Measurements from ENCODE around the gene CAB39L. TPM values are rescaled to one million over a fixed set of nuclear protein-coding genes. Genes with fewer than 3 reads are reported as not detected.

The CAB39L gene
- total RNA-seq, 1 donor from 2014 or later: 18.3 TPM

DNA sequence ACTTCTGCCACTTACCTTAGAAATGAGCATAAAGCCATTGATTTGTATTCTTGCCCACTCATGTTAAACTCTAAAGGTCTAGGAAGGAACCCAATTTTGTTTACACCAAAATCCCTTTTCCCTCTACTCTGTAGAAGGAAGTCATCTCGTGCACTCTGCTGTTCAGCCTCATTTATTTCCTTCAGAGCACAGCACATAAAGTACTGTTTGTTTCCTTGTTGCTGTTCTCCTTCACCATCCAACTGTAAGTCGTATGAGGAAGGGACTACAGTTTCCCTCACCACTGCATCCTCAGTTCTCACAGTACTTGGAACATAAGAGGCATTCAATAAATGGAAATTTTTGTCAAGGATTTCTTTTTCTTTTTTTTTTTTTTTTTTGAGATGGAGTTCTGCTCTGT, 171.6 kb downstream of the CAB39L start:
- DNase-seq (ENCODE audit: low read depth): no peak

DNA sequence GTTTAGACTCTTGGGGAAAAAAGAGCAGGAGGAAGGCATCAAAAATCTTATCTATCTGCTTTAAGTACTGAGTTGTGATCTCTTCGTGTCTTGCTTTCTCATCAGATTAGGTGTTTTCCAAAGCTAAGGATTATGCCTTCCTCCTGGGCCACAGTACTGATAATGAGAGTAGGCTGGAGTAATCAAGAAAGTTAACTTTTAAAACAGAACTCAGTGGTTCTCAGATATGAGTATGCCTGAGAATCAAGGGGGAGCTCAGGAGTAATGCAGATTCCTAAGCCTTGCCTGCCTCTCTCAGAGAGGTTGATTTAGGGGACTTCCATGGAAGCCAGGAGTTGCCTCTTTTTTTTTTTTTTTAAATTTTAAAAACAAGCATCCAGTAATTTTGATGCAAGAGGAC, 172.6 kb downstream of the CAB39L start:
- Histone ChIP-seq H3K27me3 (ENCODE audit: control insufficient read depth, insufficient read depth, low read length) (no peaks in the 10 kb centered on the region), H3K36me3 (ENCODE audit: control insufficient read depth, insufficient read depth, low read length) (no peaks in the 10 kb centered on the region), H3K4me3 (ENCODE audit: low read depth, low read length) (no peak overlapping the region)
- no peak for DNase-seq (ENCODE audit: low read depth)
- TF ChIP-seq, protein P1, sequence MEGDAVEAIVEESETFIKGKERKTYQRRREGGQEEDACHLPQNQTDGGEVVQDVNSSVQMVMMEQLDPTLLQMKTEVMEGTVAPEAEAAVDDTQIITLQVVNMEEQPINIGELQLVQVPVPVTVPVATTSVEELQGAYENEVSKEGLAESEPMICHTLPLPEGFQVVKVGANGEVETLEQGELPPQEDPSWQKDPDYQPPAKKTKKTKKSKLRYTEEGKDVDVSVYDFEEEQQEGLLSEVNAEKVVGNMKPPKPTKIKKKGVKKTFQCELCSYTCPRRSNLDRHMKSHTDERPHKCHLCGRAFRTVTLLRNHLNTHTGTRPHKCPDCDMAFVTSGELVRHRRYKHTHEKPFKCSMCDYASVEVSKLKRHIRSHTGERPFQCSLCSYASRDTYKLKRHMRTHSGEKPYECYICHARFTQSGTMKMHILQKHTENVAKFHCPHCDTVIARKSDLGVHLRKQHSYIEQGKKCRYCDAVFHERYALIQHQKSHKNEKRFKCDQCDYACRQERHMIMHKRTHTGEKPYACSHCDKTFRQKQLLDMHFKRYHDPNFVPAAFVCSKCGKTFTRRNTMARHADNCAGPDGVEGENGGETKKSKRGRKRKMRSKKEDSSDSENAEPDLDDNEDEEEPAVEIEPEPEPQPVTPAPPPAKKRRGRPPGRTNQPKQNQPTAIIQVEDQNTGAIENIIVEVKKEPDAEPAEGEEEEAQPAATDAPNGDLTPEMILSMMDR (IDR thresholded peaks at IDR 0.05; ENCODE audit: insufficient read depth, low read length, poor library complexity, severe bottlenecking): no peak

More for the DNA sequence above, 171.6 kb downstream of the CAB39L start:
- Histone ChIP-seq H3K27me3 (ENCODE audit: control insufficient read depth, insufficient read depth, low read length) (no peaks in the 10 kb centered on the region), H3K36me3 (ENCODE audit: control insufficient read depth, insufficient read depth, low read length) (no peaks in the 10 kb centered on the region), H3K4me3 (ENCODE audit: low read depth, low read length) (no peak overlapping the region)
- TF ChIP-seq, protein P1 (IDR thresholded peaks at IDR 0.05; ENCODE audit: insufficient read depth, low read length, poor library complexity, severe bottlenecking): no peak

DNA sequence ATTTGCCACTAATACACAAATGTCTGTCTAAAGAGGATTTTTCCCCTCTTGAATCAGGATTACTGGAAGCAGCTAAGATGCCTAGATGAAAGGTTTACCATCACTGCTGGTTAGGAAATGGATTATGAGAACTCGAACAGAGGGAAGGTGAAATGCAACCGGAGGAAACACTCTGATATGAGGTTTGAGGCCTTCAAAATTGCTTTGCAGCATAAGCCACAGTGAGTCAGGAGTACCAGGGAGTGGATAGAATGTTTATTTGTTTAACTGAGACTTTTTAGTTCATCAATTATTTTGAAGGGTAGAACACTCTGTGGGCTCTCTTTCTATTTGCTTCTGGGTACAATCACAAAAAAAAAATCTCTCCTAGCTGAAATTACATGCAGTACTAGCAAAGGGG, 178.0 kb downstream of the CAB39L start:
- TF ChIP-seq, protein P1 (IDR thresholded peaks at IDR 0.05; ENCODE audit: insufficient read depth, low read length, poor library complexity, severe bottlenecking): no peak
- no peak overlapping the region for H3K4me3 ChIP-seq (ENCODE audit: low read depth, low read length)
- H3K27me3 ChIP-seq (ENCODE audit: control insufficient read depth, insufficient read depth, low read length): no peaks in the 10 kb centered on the region
- no peaks in the 10 kb centered on the region for H3K36me3 ChIP-seq (ENCODE audit: control insufficient read depth, insufficient read depth, low read length)
- no peak for DNase-seq (ENCODE audit: low read depth)

DNA sequence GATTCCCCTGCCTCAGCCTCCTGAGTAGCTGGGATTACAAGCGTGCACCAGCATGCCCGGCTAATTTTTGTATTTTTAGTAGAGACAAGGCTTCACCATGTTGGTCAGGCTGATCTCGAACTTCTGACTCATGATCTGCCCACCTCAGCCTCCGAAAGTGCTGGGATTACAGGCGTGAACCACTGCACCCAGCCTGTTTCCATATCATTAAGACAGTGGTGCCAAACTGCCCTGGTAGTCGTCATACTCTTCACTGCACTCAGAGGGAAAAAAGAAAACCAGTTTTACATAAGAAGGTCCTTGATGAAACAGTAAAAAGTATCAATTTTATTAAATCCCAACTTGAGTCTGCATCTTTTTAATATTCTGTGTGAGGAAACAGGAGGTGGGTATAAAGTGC, 181.2 kb downstream of the CAB39L start:
- Histone ChIP-seq H3K27me3 (ENCODE audit: control insufficient read depth, insufficient read depth, low read length) (no peaks in the 10 kb centered on the region), H3K4me3 (ENCODE audit: low read depth, low read length) (no peak overlapping the region), H3K36me3 (ENCODE audit: control insufficient read depth, insufficient read depth, low read length) (no peaks in the 10 kb centered on the region)
- TF ChIP-seq, protein P1 (IDR thresholded peaks at IDR 0.05; ENCODE audit: insufficient read depth, low read length, poor library complexity, severe bottlenecking): no peak
- DNase-seq (ENCODE audit: low read depth): no peak

DNA sequence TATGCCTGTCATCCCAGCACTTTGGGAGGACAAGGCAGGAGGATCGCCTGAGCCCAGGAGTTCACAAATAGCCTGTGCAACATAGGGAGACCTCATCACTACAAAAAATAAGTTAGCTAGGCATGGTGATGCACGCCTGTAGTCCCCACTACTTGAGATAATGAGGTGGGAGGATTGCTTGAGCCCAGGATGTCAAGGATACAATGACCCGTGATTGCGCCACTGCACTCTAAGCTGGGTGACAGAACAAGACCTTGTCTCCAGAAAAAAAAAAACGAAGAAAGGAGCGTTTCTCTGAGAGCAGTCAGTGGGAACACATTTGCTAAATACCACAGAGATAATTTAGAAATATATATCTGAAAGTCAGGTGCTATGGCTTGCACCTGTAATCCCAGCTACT, 184.3 kb downstream of the CAB39L start:
- TF ChIP-seq, protein P1 (IDR thresholded peaks at IDR 0.05; ENCODE audit: insufficient read depth, low read length, poor library complexity, severe bottlenecking): no peak
- no peaks in the 10 kb centered on the region for H3K36me3 ChIP-seq (ENCODE audit: control insufficient read depth, insufficient read depth, low read length)
- no peaks in the 10 kb centered on the region for H3K27me3 ChIP-seq (ENCODE audit: control insufficient read depth, insufficient read depth, low read length)
- no peak overlapping the region for H3K4me3 ChIP-seq (ENCODE audit: low read depth, low read length)
- no peak for DNase-seq (ENCODE audit: low read depth)

Other genes with a start within 250 kb of the CAB39L start
- gene MLNR, start 223.7 kb downstream of the CAB39L start, total RNA-seq: not detected in 2 replicates
- gene CDADC1, start 196.1 kb downstream of the CAB39L start, total RNA-seq: 4.8 and 7.6 TPM in 2 replicates
- 4.1 and 5.3 TPM in 2 replicates for gene SETDB2, start 210 bp upstream of the CAB39L start, total RNA-seq
- 24.9 and 27.8 TPM in 2 replicates for gene PHF11, start 51.9 kb upstream of the CAB39L start, total RNA-seq
- 22.6 and 26.0 TPM in 2 replicates for gene RCBTB1, start 141.5 kb upstream of the CAB39L start, total RNA-seq
- 0.14 TPM in 1 of 2 replicates, not detected in the other for gene ARL11, start 184.4 kb upstream of the CAB39L start, total RNA-seq
- 51.7 and 67.2 TPM in 2 replicates for gene EBPL, start 247.4 kb upstream of the CAB39L start, total RNA-seq